ENCODE measurements around the gene C14orf119. TPM values are rescaled to one million over a fixed set of nuclear protein-coding genes. Genes with fewer than 3 reads are reported as not detected.

Gene C14orf119
- total RNA-seq, 1 experiment from 2014 or later: 46.8 TPM

DNA sequence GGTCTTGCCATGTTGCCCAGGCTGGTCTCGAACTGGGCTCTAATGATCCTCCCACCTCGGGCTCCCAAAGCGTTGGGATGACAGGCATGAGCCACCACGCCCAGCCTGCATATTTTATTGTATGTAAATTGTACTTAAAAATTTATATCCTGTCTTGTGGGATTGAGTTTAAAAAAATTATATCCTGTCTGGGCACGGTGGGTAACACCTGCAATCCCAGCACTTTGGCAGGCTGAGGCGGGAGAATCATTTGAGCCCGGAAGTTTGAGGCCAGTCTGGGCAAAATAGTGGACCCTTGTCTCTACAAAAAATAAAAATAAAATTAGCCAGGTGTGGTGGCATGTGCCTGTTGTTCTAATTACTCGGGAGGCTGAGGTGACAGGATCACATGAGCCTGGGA lies 37.7 kb downstream of the C14orf119 start:
- RAD21 ChIA-PET (ENCODE audit: low non-redundant PET in 1 of 2, low total read pairs in 2 of 2, uncharacterized antibody in 2 of 2, unreplicated experiment in 2 of 2): no interaction called here

More for the DNA sequence above, 37.7 kb downstream of the C14orf119 start:
- Histone ChIP-seq H3K4me2 (ENCODE audit: low read length) (no peak overlapping the region), H4K20me1 (ENCODE audit: insufficient read depth) (no peaks in the 10 kb centered on the region), H3K9me2 (ENCODE audit: insufficient read depth) (no peaks in the 10 kb centered on the region), H3K27ac (ENCODE audit: low read depth, low read length) (no peak overlapping the region), H3K4me3 (replicated peaks in 1 of 2; ENCODE audit: low read depth in 1 of 2, low read length in 2 of 2) (no peak overlapping the region), H2AFZ (ENCODE audit: low read depth, low read length, poor library complexity, severe bottlenecking) (no peak overlapping the region), H3K9ac (ENCODE audit: low read length) (no peak overlapping the region), H3K4me1 (ENCODE audit: control insufficient read depth in 1 of 2, insufficient read depth in 2 of 2, low read length in 2 of 2) (no peaks in the 10 kb centered on the region), H3K36me3 (ENCODE audit: control insufficient read depth in 1 of 2, insufficient read depth in 2 of 2, low read length in 2 of 2) (no peaks in the 10 kb centered on the region), H3K9me3 (ENCODE audit: control insufficient read depth in 1 of 2, insufficient read depth in 1 of 2, low read depth in 1 of 2, low read length in 2 of 2) (no peaks in the 10 kb centered on the region), H3K79me2 (ENCODE audit: insufficient read depth, low read length) (no peaks in the 10 kb centered on the region), H3K27me3 (ENCODE audit: insufficient read depth, low read length) (no peaks in the 10 kb centered on the region)
- no TSS peak for BruUV-seq (replicated peaks)
- ATAC-seq (no peak), DNase-seq (ENCODE audit: low read depth, low spot score) (no peak)
- ChIA-PET CTCF (no interaction called here), POLR2A (no interaction called here)
- TF ChIP-seq CTCF (IDR thresholded peaks at IDR 0.05 in 2 of 3, conservative IDR thresholded peaks at IDR 0.05 in 1 of 3; ENCODE audit: borderline replicate concordance in 1 of 3, insufficient read depth in 1 of 3, low read depth in 2 of 3, low read length in 2 of 3) (no peak), CBX3 (IDR thresholded peaks at IDR 0.05; ENCODE audit: low read depth) (no peak), SRF (IDR thresholded peaks at IDR 0.05; ENCODE audit: low read depth) (no peak), POLR2A (IDR thresholded peaks at IDR 0.05; ENCODE audit: borderline replicate concordance, extremely low read depth, insufficient read depth, insufficient read length) (no peak), CEBPB (IDR thresholded peaks at IDR 0.05; ENCODE audit: low read depth) (no peak), EZH2 (IDR thresholded peaks at IDR 0.05) (no peak), RAD21 (IDR thresholded peaks at IDR 0.05; ENCODE audit: low read depth) (no peak), ZBTB33 (IDR thresholded peaks at IDR 0.05; ENCODE audit: extremely low read depth, insufficient replicate concordance, low read length) (no peak), ELF1 (IDR thresholded peaks at IDR 0.05; ENCODE audit: borderline replicate concordance, low read depth) (no peak), EGR1 (IDR thresholded peaks at IDR 0.05; ENCODE audit: low read depth) (no peak), JUND (IDR thresholded peaks at IDR 0.05) (no peak), ATF3 (IDR thresholded peaks at IDR 0.05) (no peak), SIN3A (IDR thresholded peaks at IDR 0.05; ENCODE audit: low read depth) (no peak), POLR2AphosphoS5 (IDR thresholded peaks at IDR 0.05; ENCODE audit: low read depth, low read length) (no peak), ZNF274 (IDR thresholded peaks at IDR 0.05; ENCODE audit: low read depth, low read length) (no peak), ZFX (IDR thresholded peaks at IDR 0.05) (no peak)
- TF ChIP-seq, protein P1, sequence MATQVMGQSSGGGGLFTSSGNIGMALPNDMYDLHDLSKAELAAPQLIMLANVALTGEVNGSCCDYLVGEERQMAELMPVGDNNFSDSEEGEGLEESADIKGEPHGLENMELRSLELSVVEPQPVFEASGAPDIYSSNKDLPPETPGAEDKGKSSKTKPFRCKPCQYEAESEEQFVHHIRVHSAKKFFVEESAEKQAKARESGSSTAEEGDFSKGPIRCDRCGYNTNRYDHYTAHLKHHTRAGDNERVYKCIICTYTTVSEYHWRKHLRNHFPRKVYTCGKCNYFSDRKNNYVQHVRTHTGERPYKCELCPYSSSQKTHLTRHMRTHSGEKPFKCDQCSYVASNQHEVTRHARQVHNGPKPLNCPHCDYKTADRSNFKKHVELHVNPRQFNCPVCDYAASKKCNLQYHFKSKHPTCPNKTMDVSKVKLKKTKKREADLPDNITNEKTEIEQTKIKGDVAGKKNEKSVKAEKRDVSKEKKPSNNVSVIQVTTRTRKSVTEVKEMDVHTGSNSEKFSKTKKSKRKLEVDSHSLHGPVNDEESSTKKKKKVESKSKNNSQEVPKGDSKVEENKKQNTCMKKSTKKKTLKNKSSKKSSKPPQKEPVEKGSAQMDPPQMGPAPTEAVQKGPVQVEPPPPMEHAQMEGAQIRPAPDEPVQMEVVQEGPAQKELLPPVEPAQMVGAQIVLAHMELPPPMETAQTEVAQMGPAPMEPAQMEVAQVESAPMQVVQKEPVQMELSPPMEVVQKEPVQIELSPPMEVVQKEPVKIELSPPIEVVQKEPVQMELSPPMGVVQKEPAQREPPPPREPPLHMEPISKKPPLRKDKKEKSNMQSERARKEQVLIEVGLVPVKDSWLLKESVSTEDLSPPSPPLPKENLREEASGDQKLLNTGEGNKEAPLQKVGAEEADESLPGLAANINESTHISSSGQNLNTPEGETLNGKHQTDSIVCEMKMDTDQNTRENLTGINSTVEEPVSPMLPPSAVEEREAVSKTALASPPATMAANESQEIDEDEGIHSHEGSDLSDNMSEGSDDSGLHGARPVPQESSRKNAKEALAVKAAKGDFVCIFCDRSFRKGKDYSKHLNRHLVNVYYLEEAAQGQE (IDR thresholded peaks at IDR 0.05; ENCODE audit: low read depth): no peak
- intact Hi-C loops (cut with micrococcal nuclease): no loop called here

All from HCT116 (cell line).